ENCODE results near the gene PKN1. TPM values are rescaled to one million over a fixed set of nuclear protein-coding genes. Genes with fewer than 3 reads are reported as not detected.

The PKN1 gene
- total and polyA plus RNA-seq, 9 of the 15 experiments (the other 6 are each of a cell fraction or from before 2014, with no cell fraction given), result 0.30 to 228 (median 77.5) TPM

- TF ChIP-seq MAFF (IDR thresholded peaks at IDR 0.05; ENCODE audit: low read length) (no peak), TCF7L2 (IDR thresholded peaks at IDR 0.05; ENCODE audit: low read depth, low read length) (no peak), MLLT1 (IDR thresholded peaks at IDR 0.05) (peak; percentile 88 to 90; a peak in 2 of 4 replicates), ZBTB34 (CRISPR knock-in tag; IDR thresholded peaks at IDR 0.05) (no peak), CSDE1 (IDR thresholded peaks at IDR 0.05) (peak in 1 of 2 experiments; percentile 74; a peak in 2 of 4 replicates), ZNF586 (CRISPR knock-in tag; conservative IDR thresholded peaks at IDR 0.05) (no peak), USF1 (CRISPR knock-in tag; IDR thresholded peaks at IDR 0.05) (no peak), NR2F6 (CRISPR knock-in tag; IDR thresholded peaks at IDR 0.05) (no peak), E2F8 (IDR thresholded peaks at IDR 0.05; ENCODE audit: low read depth, partially characterized antibody) (no peak), NFATC3 (IDR thresholded peaks at IDR 0.05) (no peak), ELF4 (CRISPR knock-in tag; IDR thresholded peaks at IDR 0.05) (no peak), BHLHE40 (IDR thresholded peaks at IDR 0.05; ENCODE audit: low read length) (no peak), BRCA1 (IDR thresholded peaks at IDR 0.05) (no peak), BRCA1 (CRISPR knock-in tag; IDR thresholded peaks at IDR 0.05) (no peak), NRF1 (conservative IDR thresholded peaks at IDR 0.05 in 1 of 2, IDR thresholded peaks at IDR 0.05 in 1 of 2) (no peak; a peak in 2 of 4 replicates), ZNF41 (CRISPR knock-in tag; conservative IDR thresholded peaks at IDR 0.05) (no peak), JUNB (CRISPR knock-in tag; conservative IDR thresholded peaks at IDR 0.05) (no peak), ZNF174 (CRISPR knock-in tag; IDR thresholded peaks at IDR 0.05) (no peak), PHF20 (IDR thresholded peaks at IDR 0.05; ENCODE audit: partially characterized antibody) (peak; percentile 72), ESRRA (IDR thresholded peaks at IDR 0.05; ENCODE audit: borderline replicate concordance, low read depth) (peak; percentile 41; the same call in 1 of the 2 replicates), ZNF766 (CRISPR knock-in tag; conservative IDR thresholded peaks at IDR 0.05) (no peak), CREB3L1 (IDR thresholded peaks at IDR 0.05; ENCODE audit: borderline replicate concordance, low read depth) (peak; percentile 55; the same call in 1 of the 2 replicates), MAFG (tag; conservative IDR thresholded peaks at IDR 0.05) (no peak)
These were observed 84.9 kb downstream of the PKN1 start, which contains the start of gene DNAJB1 (continued) for GRCh38 chr19:14517840-14518505.
